IMR-90 (cell line): ENCODE measurements around the gene CLNK. TPM values are rescaled to one million over a fixed set of nuclear protein-coding genes. Genes with fewer than 3 reads are reported as not detected.

Experiments used
- ATAC-seq: fragments of 200-7000 bp; cut with Tn5 transposase; 2 replicates; pipeline ENCODE4 v1.9.1; 2020; ENCODE audit warnings: low read depth, mild to moderate bottlenecking, moderate library complexity
- BruUV-seq: library from RNA; stranded (reverse); fragments of 400-500 nt; replicated peaks from 2 replicates; lab custom pipeline; 2021; lab: Mats Ljungman, UMichigan
- CTCF ChIA-PET: fragments of 300-600 bp; formaldehyde crosslinking; extraction: SDS; loops from one replicate; lab custom pipeline; 2021; ENCODE audit warnings: antibody characterized with exemption; lab: Yijun Ruan, JAX
- POLR2A ChIA-PET: fragments of 300-600 bp; sonication (Branson Sonifier 250); formaldehyde crosslinking; loops from one replicate; lab custom pipeline; 2022; ENCODE audit warnings: antibody characterized with exemption; ENCODE audit not compliant: unreplicated experiment; lab: Charles Lee
- DNase-seq: peaks from one replicate; pipeline ENCODE4 v3.0.0; 2013
- H2AFZ ChIP-seq: replicated peaks from 2 replicates; pipeline ENCODE3; 2013; ENCODE audit warnings: low read length, mild to moderate bottlenecking; ENCODE audit not compliant: poor library complexity
- H2AK5ac ChIP-seq: 2 replicates; pipeline ENCODE4 v1.6.1; 2013; ENCODE audit warnings: low read depth, low read length, inconsistent platforms
- H2AK9ac ChIP-seq: replicated peaks from 2 replicates; pipeline ENCODE3; 2013; ENCODE audit warnings: mild to moderate bottlenecking, low read depth, low read length, moderate library complexity; ENCODE audit not compliant: poor library complexity
- H2BK120ac ChIP-seq: 2 replicates; pipeline ENCODE4 v1.6.1; 2013; ENCODE audit warnings: low read depth, low read length, inconsistent platforms
- H2BK15ac ChIP-seq: 3 replicates; pipeline ENCODE4 v1.6.1; 2013; ENCODE audit warnings: low read depth, low read length, inconsistent platforms
- H2BK20ac ChIP-seq: 2 replicates; pipeline ENCODE4 v1.6.1; 2013; ENCODE audit warnings: low read depth, mild to moderate bottlenecking, inconsistent platforms, low read length, moderate library complexity
- H2BK5ac ChIP-seq: 2 replicates; pipeline ENCODE4 v1.6.1; 2013; ENCODE audit warnings: mild to moderate bottlenecking, low read depth, low read length, inconsistent platforms; ENCODE audit not compliant: poor library complexity, severe bottlenecking
- H3K14ac ChIP-seq: replicated peaks from 2 replicates; pipeline ENCODE4 v1.6.1; 2013; ENCODE audit warnings: low read depth, low read length, inconsistent platforms
- H3K18ac ChIP-seq: 2 replicates; pipeline ENCODE4 v1.6.1; 2013; ENCODE audit warnings: low read depth, low read length, control low read depth
- H3K23ac ChIP-seq: 2 replicates; pipeline ENCODE4 v1.6.1; 2013; ENCODE audit warnings: low read depth, low read length, inconsistent platforms
- H3K27ac ChIP-seq: 2 replicates; pipeline ENCODE4 v1.5.1; 2013; ENCODE audit warnings: mild to moderate bottlenecking, control low read depth, low read length; ENCODE audit not compliant: insufficient read depth
- H3K27me3 ChIP-seq: 2 replicates; pipeline ENCODE4 v1.6.1; 2013; ENCODE audit warnings: low read length; ENCODE audit not compliant: control insufficient read depth, insufficient read depth
- H3K36me3 ChIP-seq: 2 replicates; pipeline ENCODE4 v1.6.1; 2013; ENCODE audit warnings: low read length, mixed read lengths; ENCODE audit not compliant: control insufficient read depth, insufficient read depth
- H3K4ac ChIP-seq: 2 replicates; pipeline ENCODE4 v1.6.1; 2013; ENCODE audit warnings: low read depth, low read length, inconsistent platforms
- H3K4me1 ChIP-seq: 2 replicates; pipeline ENCODE4 v1.6.1; 2013; ENCODE audit warnings: low read length, mixed read lengths; ENCODE audit not compliant: control insufficient read depth, insufficient read depth
- H3K4me2 ChIP-seq: 2 replicates; pipeline ENCODE4 v1.6.1; 2013; ENCODE audit warnings: low read depth, mild to moderate bottlenecking, control low read depth, low read length, moderate library complexity
- H3K4me3 ChIP-seq: 2 replicates; pipeline ENCODE4 v1.5.1; 2013; ENCODE audit warnings: low read depth, mild to moderate bottlenecking, control low read depth, low read length, moderate library complexity; ENCODE audit not compliant: insufficient read depth
- H3K56ac ChIP-seq: 2 replicates; pipeline ENCODE4 v1.6.1; 2013; ENCODE audit warnings: low read length, inconsistent platforms; ENCODE audit not compliant: insufficient read depth; ENCODE audit errors: extremely low read depth
- H3K79me1 ChIP-seq, 2 experiments: 2 replicates each; pipeline ENCODE4 v1.6.1; 2013; ENCODE audit warnings: low read length in 2 of 2, inconsistent platforms in 1 of 2, low read depth in 1 of 2
- H3K9ac ChIP-seq: 2 replicates; pipeline ENCODE4 v1.6.1; 2013; ENCODE audit warnings: low read depth, low read length, control low read depth
- H3K9me1 ChIP-seq: 2 replicates; pipeline ENCODE4 v1.6.1; 2013; ENCODE audit warnings: low read length, inconsistent platforms; ENCODE audit not compliant: insufficient read depth
- H3K9me3 ChIP-seq: 2 replicates; pipeline ENCODE4 v1.6.1; 2013; ENCODE audit warnings: low read length; ENCODE audit not compliant: control insufficient read depth, insufficient read depth
- H4K20me1 ChIP-seq: 2 replicates; pipeline ENCODE4 v1.6.1; 2013; ENCODE audit warnings: low read length, inconsistent platforms; ENCODE audit not compliant: insufficient read depth
- H4K5ac ChIP-seq: 2 replicates; pipeline ENCODE4 v1.6.1; 2013; ENCODE audit warnings: mild to moderate bottlenecking, low read depth, low read length, control low read depth
- H4K8ac ChIP-seq, 2 experiments: 2 replicates each; pipeline ENCODE4 v1.6.1; 2013; ENCODE audit warnings: low read depth in 2 of 2, low read length in 2 of 2, control low read depth in 1 of 2, inconsistent platforms in 1 of 2
- H4K91ac ChIP-seq: 2 replicates; pipeline ENCODE4 v1.6.1; 2013; ENCODE audit warnings: low read depth, low read length, inconsistent platforms; ENCODE audit not compliant: insufficient read depth
- BHLHE40 ChIP-seq: fragments of 150-350 bp; IDR thresholded peaks from 2 replicates; pipeline ENCODE4 v1.6.1; 2016; ENCODE audit warnings: mild to moderate bottlenecking, low read depth, low read length
- CEBPB ChIP-seq: IDR thresholded peaks from 2 replicates; pipeline ENCODE4 v1.6.1; 2012; ENCODE audit warnings: low read depth, low read length, improper control_type of control experiment
- CHD1 ChIP-seq: IDR thresholded peaks from 2 replicates; pipeline ENCODE4 v1.6.1; 2012; ENCODE audit warnings: low read depth, low read length, improper control_type of control experiment
- CTCF ChIP-seq: conservative IDR thresholded peaks from 2 replicates; pipeline ENCODE4 v1.5.1; 2012; ENCODE audit warnings: mild to moderate bottlenecking, low read depth, low read length, improper control_type of control experiment
- ELK1 ChIP-seq: fragments of 150-350 bp; IDR thresholded peaks from 2 replicates; pipeline ENCODE4 v1.6.1; 2016; ENCODE audit warnings: low read depth, mild to moderate bottlenecking, low read length, moderate library complexity, borderline replicate concordance
- FOS ChIP-seq: fragments of 150-350 bp; IDR thresholded peaks from 2 replicates; pipeline ENCODE4 v1.6.1; 2016; ENCODE audit warnings: low read depth, low read length
- MAFK ChIP-seq: IDR thresholded peaks from 2 replicates; pipeline ENCODE4 v1.6.1; 2012; ENCODE audit warnings: low read depth, low read length, improper control_type of control experiment
- MAZ ChIP-seq: IDR thresholded peaks from 2 replicates; pipeline ENCODE4 v1.6.1; 2012; ENCODE audit warnings: low read depth, mild to moderate bottlenecking, low read length, improper control_type of control experiment, moderate library complexity, borderline replicate concordance
- MXI1 ChIP-seq: IDR thresholded peaks from 2 replicates; pipeline ENCODE4 v1.6.1; 2012; ENCODE audit warnings: low read depth, mild to moderate bottlenecking, low read length, moderate library complexity, borderline replicate concordance
- NFE2L2 ChIP-seq: fragments of 150-350 bp; IDR thresholded peaks from 2 replicates; pipeline ENCODE4 v1.6.1; 2016; ENCODE audit warnings: low read depth, mild to moderate bottlenecking, low read length
- POLR2A ChIP-seq: IDR thresholded peaks from 2 replicates; pipeline ENCODE4 v1.6.1; 2012; ENCODE audit warnings: mild to moderate bottlenecking, low read depth, low read length
- RAD21 ChIP-seq: IDR thresholded peaks from 2 replicates; pipeline ENCODE4 v1.6.1; 2012; ENCODE audit warnings: low read length, improper control_type of control experiment
- RCOR1 ChIP-seq: IDR thresholded peaks from 2 replicates; pipeline ENCODE4 v1.6.1; 2012; ENCODE audit warnings: mild to moderate bottlenecking, low read length, improper control_type of control experiment; ENCODE audit not compliant: insufficient replicate concordance
- RFX5 ChIP-seq: IDR thresholded peaks from 2 replicates; pipeline ENCODE4 v1.8.0; 2012; ENCODE audit warnings: low read depth, mild to moderate bottlenecking, low read length, moderate library complexity
- SMC3 ChIP-seq: fragments of 150-350 bp; IDR thresholded peaks from 2 replicates; pipeline ENCODE4 v1.6.1; 2016; ENCODE audit warnings: low read depth, mild to moderate bottlenecking, antibody characterized with exemption, low read length, moderate library complexity
- USF2 ChIP-seq: fragments of 150-350 bp; IDR thresholded peaks from 2 replicates; pipeline ENCODE4 v1.6.1; 2017; ENCODE audit warnings: mild to moderate bottlenecking, antibody characterized with exemption, low read length, low read depth
- WGBS, 2 experiments: methylation state at CpG; one replicate each; pipeline versions ENCODE4 v1.1.5 to v1.1.7; 2013; ENCODE audit warnings: missing lambda C conversion rate in 2 of 2; ENCODE audit not compliant: insufficient read length in 1 of 2; ENCODE audit errors: extremely low coverage in 2 of 2; 5-methylcytosine and 5-hydroxymethylcytosine counted together
- dilution Hi-C: fragments of 300-500 bp; cut with HindIII; formaldehyde crosslinking; loops from one replicate; pipeline ENCODE4 v1.14.3; 2018; ENCODE audit warnings: low sequenced_read_pairs; ENCODE audit not compliant: unreplicated experiment
- in situ Hi-C: fragments of 300-500 bp; cut with MboI; formaldehyde crosslinking; loops from 3 replicates; pipeline ENCODE4 v1.14.3; 2019; ENCODE audit warnings: low sequenced_read_pairs, inconsistent platforms, mixed read lengths
- intact Hi-C: fragments of 100-400 bp; cut with micrococcal nuclease; formaldehyde crosslinking; loops from 2 replicates; pipeline ENCODE4 v1.10.0; 2022
- polyA plus RNA-seq, 3 experiments: library from polyadenylated mRNA; depleted of rRNA; stranded (reverse); fragments of >200 nt; gene quantifications; 2 replicates each; pipeline ENCODE4 v1.2.3, GENCODE V29; 2012; ENCODE audit warnings: low replicate concordance in 1 of 3
- total RNA-seq: library from RNA; depleted of rRNA; stranded (reverse); fragments of >200 nt; gene quantifications from 2 replicates; pipeline ENCODE4 v1.2.3, GENCODE V29; 2012

Gene CLNK
- total and polyA plus RNA-seq, 2 of the 4 experiments (the other 2 are of a cell fraction): not detected

- no peak overlapping the region for H3K4me2 ChIP-seq
- BruUV-seq: no TSS peak
- no peak overlapping the region for H2AFZ ChIP-seq
- in situ Hi-C loops (loop anchor here (25.0 kb wide), 1 partner anchor 97 kb away; no protein-coding TSS in a partner anchor), dilution Hi-C loops (no loop called here), intact Hi-C loops (loop anchor here (1.0 kb wide), 1 partner anchor 133 kb away; no protein-coding TSS in a partner anchor)
- no peak overlapping the region for H3K23ac ChIP-seq
- H2AK5ac ChIP-seq: no peak overlapping the region
- H3K4ac ChIP-seq: no peak overlapping the region
- H4K20me1 ChIP-seq: no peaks in the 10 kb centered on the region
- no peaks in the 10 kb centered on the region for H3K4me1 ChIP-seq
- no peak overlapping the region for H3K14ac ChIP-seq
- H2BK20ac ChIP-seq: no peak overlapping the region
- H3K79me1 ChIP-seq: no peaks in the 10 kb centered on the region
- no peak overlapping the region for H2BK15ac ChIP-seq
- H2BK5ac ChIP-seq: no peak overlapping the region
- H3K56ac ChIP-seq: no peak overlapping the region
- no peaks in the 10 kb centered on the region for H3K9me1 ChIP-seq
- H2AK9ac ChIP-seq: no peak overlapping the region
- H4K91ac ChIP-seq: no peak overlapping the region
- H3K4me3 ChIP-seq: no peak overlapping the region
- no peaks in the 10 kb centered on the region for H3K36me3 ChIP-seq
- H4K5ac ChIP-seq: no peak overlapping the region
- H4K8ac ChIP-seq: no peak overlapping the region
- peak; percentile 57 for DNase-seq
- no peak overlapping the region for H3K18ac ChIP-seq
- no CpG with 5 or more reads among the region's 5 CpGs for WGBS, 2 experiments
- H3K27me3 ChIP-seq: no peaks in the 10 kb centered on the region
- no peak overlapping the region for H3K27ac ChIP-seq
- no peak overlapping the region for H2BK120ac ChIP-seq
- CTCF ChIA-PET: interaction anchor here (0.6 kb wide), 1 partner anchor 41 kb away, joined by 3 read pairs; no protein-coding TSS in a partner anchor
- no peak for ATAC-seq
- peaks cover 6% of the 10 kb centered on the region for H3K9me3 ChIP-seq
- POLR2A ChIA-PET: no interaction called here
- no peak for TF ChIP-seq BHLHE40
- no peak for TF ChIP-seq FOS
- no peak for TF ChIP-seq ELK1
- TF ChIP-seq MAFK: no peak
- no peak for TF ChIP-seq CHD1
- no peak for TF ChIP-seq NFE2L2
- TF ChIP-seq CEBPB: no peak
- TF ChIP-seq RCOR1: no peak
- no peak for TF ChIP-seq USF2
- no peak for TF ChIP-seq RFX5
- no peak for TF ChIP-seq MAZ
- TF ChIP-seq MXI1: no peak
- no peak for TF ChIP-seq RAD21
- no peak for TF ChIP-seq CTCF
- TF ChIP-seq SMC3: no peak
- no peak for TF ChIP-seq POLR2A
- H3K9ac ChIP-seq: no peak overlapping the region
Measured at GRCh38 chr4:10715696-10716095, 31.1 kb upstream of the CLNK start.
